AG04449 (cell line): ENCODE results near the gene CHN2.

Experiments
- CTCF ChIA-PET: fragments of 350-600 bp; formaldehyde crosslinking; extraction: SDS; loops from one replicate; lab custom pipeline; 2021; ENCODE audit warnings: antibody characterized with exemption; lab: Yijun Ruan, JAX
- POLR2A ChIA-PET: fragments of 400-600, 350-600 bp; formaldehyde crosslinking; extraction: SDS; loops from one replicate; lab custom pipeline; 2020; ENCODE audit warnings: antibody characterized with exemption, inconsistent platforms; lab: Yijun Ruan, JAX
- DNase-seq: peaks from one replicate; pipeline ENCODE4 v3.0.0-alpha.2; 2010; ENCODE audit warnings: low read depth, low spot score
- H3K4me3 ChIP-seq: 2 replicates; pipeline ENCODE4 v1.5.1; 2011; ENCODE audit warnings: low read depth, mild to moderate bottlenecking, control low read depth, low read length
- CTCF ChIP-seq: IDR thresholded peaks from one replicate; pipeline ENCODE4 v1.5.1; 2011; ENCODE audit warnings: mild to moderate bottlenecking, moderate library complexity, low read length, control low read depth, inconsistent platforms; ENCODE audit not compliant: insufficient read depth; ENCODE audit errors: missing control alignments

CHN2 gene

DNA sequence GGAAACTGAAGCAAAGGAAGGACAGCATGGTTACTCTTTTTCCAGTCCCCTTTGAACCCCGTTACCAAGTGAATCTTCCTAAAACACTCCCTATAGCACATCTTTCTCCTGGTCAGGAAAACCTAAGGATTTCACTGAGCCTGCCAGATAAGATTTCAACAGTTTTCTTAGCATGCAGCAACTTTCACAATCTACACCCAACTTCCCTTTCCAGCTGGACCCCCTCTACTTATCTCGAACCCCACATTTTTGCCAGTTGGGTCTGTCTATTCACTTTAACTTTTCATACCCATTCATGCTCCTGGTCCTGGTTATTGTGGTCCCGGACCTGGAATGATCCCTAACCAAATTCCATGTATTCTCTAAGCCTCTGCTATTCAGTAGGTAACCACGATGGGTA, 33.3 kb upstream of the CHN2 start:
- POLR2A ChIA-PET = no interaction called here
- no peak overlapping the region for H3K4me3 ChIP-seq
- CTCF ChIA-PET = no interaction called here
- no peak for TF ChIP-seq CTCF
- DNase-seq = no peak

DNA sequence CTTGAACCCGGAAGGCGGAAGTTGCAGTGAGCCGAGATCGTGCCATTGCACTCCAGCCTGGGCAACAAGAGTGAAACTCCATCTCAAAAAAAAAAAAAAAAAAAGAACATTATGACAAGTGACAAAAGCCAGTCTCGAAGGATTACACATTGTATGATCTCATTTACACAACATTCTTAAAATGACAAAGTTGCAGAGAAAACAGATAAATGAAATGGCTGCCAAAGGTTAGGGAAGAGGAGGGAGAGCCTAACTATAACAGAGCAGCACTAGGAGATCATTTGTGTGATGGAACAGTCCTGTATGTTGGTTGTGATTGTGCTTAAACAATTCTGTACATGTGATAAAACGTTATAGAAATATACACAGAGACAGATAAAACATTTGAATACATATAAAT, 32.0 kb upstream of the CHN2 start:
- ChIA-PET CTCF (no interaction called here), POLR2A (no interaction called here)
- no peak for TF ChIP-seq CTCF
- no peak overlapping the region for H3K4me3 ChIP-seq
- DNase-seq = no peak

DNA sequence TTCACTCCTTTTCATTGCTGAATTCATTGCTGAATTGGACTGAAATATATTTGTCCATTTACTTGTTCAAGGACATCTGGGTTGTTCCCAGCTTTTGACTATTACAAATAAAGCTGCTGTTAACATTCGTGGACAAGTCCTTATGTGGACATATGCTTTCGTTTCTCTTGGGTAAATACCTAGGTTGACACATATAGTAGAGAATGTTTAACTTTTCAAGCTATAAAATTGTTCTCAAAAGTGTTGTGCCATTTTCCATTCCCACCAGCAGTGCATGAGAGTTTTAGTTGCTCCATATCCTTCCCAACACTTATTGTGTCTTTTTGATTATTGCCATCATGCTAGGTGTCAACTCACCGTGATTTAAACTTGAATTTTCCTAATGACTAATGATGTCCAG, 30.7 kb upstream of the CHN2 start:
- DNase-seq = no peak
- POLR2A ChIA-PET = no interaction called here
- no peak for TF ChIP-seq CTCF
- H3K4me3 ChIP-seq = no peak overlapping the region
- CTCF ChIA-PET = no interaction called here

- POLR2A ChIA-PET = no interaction called here
- CTCF ChIA-PET = interaction anchor here (1.0 to 1.2 kb wide), 2 partner anchors 23 to 246 kb away, joined by 3 to 4 read pairs; no protein-coding TSS in a partner anchor
- TF ChIP-seq CTCF = no peak
- DNase-seq = no peak
- no peak overlapping the region for H3K4me3 ChIP-seq
These were observed 26.9 kb upstream of the CHN2 start for GRCh38 chr7:29167721-29168120.

- TF ChIP-seq CTCF = no peak
- CTCF ChIA-PET = interaction anchor here (0.9 to 1.9 kb wide), 2 partner anchors 19 to 65 kb away, joined by 3 to 5 read pairs; no protein-coding TSS in a partner anchor
- POLR2A ChIA-PET = no interaction called here
- H3K4me3 ChIP-seq = no peak overlapping the region
- DNase-seq = no peak
These were observed 23.8 kb upstream of the CHN2 start for GRCh38 chr7:29170781-29171180.

- CTCF ChIA-PET = interaction anchor here (0.6 to 0.9 kb wide), 3 partner anchors 56 to 252 kb away, joined by 3 read pairs; no protein-coding TSS in a partner anchor
- POLR2A ChIA-PET = no interaction called here
- DNase-seq = no peak
- H3K4me3 ChIP-seq = no peak overlapping the region
- TF ChIP-seq CTCF = no peak
These were observed 21.1 kb upstream of the CHN2 start for GRCh38 chr7:29173458-29173857.
